Fibroblast of peridontal ligament (primary cell): ENCODE measurements around the gene CD48.
"Not testable (repeated sequence)": the region's sequence is repeated elsewhere in the genome, so short reads cannot be mapped to it uniquely, and the experiment has no call there.

Source experiments
- DNase-seq: peaks from one replicate; pipeline ENCODE4 v3.0.0-alpha.2; 2010; ENCODE audit errors: extremely low read depth

CD48 gene

GRCh38 chr1:160713161-160713560 lies 1.5 kb upstream of the CD48 start:
- no peak for DNase-seq

- not testable (repeated sequence) for DNase-seq
These were observed 981 bp upstream of the CD48 start for GRCh38 chr1:160712525-160713080.

GRCh38 chr1:160711276-160711601 lies 383 bp downstream of the CD48 start:
- no peak for DNase-seq

- DNase-seq = no peak
These were observed 937 bp downstream of the CD48 start for GRCh38 chr1:160710517-160711252.

- no peak for DNase-seq
These were observed 1.9 kb downstream of the CD48 start for GRCh38 chr1:160709715-160710114.

- no peak for DNase-seq
These were observed 2.8 kb downstream of the CD48 start for GRCh38 chr1:160708801-160709200.

- DNase-seq = no peak
These were observed 3.5 kb downstream of the CD48 start for GRCh38 chr1:160708118-160708517.

GRCh38 chr1:160707236-160708064 lies 4.2 kb downstream of the CD48 start:
- DNase-seq = no peak

- no peak for DNase-seq
These were observed 4.9 kb downstream of the CD48 start for GRCh38 chr1:160706526-160707235.

GRCh38 chr1:160705742-160706141 lies 5.9 kb downstream of the CD48 start:
- DNase-seq = no peak

- not testable (repeated sequence) for DNase-seq
These were observed 6.4 kb downstream of the CD48 start for GRCh38 chr1:160705212-160705621.

GRCh38 chr1:160704250-160704649 lies 7.4 kb downstream of the CD48 start:
- DNase-seq = no peak

GRCh38 chr1:160702100-160702499 lies 9.5 kb downstream of the CD48 start:
- no peak for DNase-seq

- DNase-seq = not testable (repeated sequence)
These were observed 19.2 kb downstream of the CD48 start for GRCh38 chr1:160692390-160692789.

- no peak for DNase-seq
These were observed 26.4 kb downstream of the CD48 start for GRCh38 chr1:160685266-160685665.

- DNase-seq = no peak
These were observed 28.4 kb downstream of the CD48 start for GRCh38 chr1:160682983-160683865.

- no peak for DNase-seq
These were observed 29.8 kb downstream of the CD48 start for GRCh38 chr1:160681891-160682140.

GRCh38 chr1:160681066-160681890 lies 30.3 kb downstream of the CD48 start:
- no peak for DNase-seq

- no peak for DNase-seq
These were observed 31.2 kb downstream of the CD48 start for GRCh38 chr1:160680399-160680798.

- no peak for DNase-seq
These were observed 31.7 kb downstream of the CD48 start for GRCh38 chr1:160679893-160680292.
